Fibroblast of peridontal ligament (primary cell): Measurements from ENCODE around the gene AOPEP.

Source experiments
- DNase-seq: peaks from one replicate; pipeline ENCODE4 v3.0.0-alpha.2; 2010; ENCODE audit errors: extremely low read depth

AOPEP gene

GRCh38 chr9:94918038-94918753, 191.7 kb downstream of the AOPEP start:
- no peak for DNase-seq

DNA sequence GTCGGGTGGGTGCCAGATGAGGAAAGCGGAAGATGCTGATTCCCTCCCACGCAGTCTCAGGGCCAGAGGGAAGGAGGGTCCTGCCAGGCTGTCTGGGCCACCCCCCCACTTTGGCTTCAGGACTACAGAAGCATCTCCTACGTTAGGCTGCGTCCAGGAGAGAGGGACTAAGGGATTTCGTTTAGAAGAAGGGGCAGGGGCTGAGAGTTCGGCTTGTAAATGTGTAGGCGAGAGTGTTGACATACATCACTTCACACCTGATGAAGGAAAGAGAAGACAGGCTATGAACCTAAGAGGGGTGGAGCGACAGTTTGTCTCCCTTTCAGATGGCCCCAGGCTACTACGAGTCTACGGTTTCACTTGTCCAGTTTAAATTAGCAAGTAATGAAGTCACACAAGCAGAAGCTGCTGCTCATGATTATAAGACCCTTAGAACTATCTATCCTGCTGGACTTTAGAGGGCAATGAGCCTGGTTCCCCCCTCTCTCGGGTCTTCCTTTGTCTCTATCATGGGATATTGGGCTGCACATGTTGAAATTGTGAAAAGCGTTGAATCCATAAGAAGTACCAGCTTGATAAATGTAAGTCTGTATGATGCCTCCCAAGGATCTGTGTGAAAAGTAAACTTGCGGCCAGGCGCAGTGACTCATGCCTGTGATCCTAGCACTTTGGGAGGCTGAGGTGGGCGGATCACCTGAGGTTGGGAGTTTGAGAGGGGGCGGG, 193.0 kb downstream of the AOPEP start:
- DNase-seq: no peak

DNA sequence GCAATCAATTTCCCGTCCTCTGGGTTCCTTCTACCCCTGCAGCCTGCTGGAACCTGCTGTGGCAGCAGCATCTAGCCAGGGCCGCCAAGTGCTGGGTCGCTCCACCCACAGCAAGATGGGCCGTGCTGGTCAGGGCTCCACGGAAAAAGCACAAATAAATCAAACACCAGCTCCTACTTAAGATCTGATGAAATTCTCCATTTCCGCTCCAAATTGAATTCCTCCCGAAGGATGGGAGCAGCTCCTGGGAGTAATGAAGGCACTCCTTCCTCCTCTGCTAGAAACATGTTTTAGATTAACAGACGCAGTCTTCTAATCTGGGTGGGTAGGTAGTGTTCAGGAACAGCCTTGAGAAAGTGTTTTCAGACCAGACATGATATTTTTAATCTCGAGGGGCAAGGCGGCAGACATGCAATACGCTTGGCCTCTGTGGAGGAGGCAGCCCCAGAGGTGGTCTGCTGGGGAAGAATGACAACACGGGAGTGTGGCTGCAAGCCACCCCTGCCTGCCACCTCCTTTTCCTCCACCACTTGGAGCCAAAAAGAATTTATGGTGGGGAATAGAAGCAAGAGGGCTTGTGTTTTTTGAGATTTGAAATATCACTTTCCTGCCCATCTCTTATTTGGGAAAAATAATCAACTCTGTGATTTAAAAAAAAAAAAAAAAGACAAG, 194.1 kb downstream of the AOPEP start:
- DNase-seq: peak; percentile 48

DNA sequence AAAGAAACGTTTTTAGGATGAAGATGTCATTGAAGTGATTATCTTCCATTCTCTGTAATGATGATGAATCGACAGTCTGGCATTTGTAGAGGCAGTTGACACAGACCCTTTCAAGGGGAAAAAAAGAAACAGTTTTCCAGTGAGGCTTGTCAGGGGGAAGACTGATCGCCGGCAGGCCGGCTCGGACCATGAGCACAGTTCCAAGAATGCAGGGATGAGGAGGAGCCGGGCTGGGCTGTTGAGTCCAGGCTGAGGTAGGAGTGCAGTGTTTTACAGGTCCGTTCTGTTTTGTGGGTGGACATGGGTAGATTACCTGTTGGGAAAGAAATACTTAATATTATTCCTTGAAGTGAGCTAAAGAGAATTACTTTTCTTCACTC, 194.6 kb downstream of the AOPEP start:
- DNase-seq: peak; percentile 58

- DNase-seq: no peak
Measured at GRCh38 chr9:94921656-94922055, 195.2 kb downstream of the AOPEP start.

DNA sequence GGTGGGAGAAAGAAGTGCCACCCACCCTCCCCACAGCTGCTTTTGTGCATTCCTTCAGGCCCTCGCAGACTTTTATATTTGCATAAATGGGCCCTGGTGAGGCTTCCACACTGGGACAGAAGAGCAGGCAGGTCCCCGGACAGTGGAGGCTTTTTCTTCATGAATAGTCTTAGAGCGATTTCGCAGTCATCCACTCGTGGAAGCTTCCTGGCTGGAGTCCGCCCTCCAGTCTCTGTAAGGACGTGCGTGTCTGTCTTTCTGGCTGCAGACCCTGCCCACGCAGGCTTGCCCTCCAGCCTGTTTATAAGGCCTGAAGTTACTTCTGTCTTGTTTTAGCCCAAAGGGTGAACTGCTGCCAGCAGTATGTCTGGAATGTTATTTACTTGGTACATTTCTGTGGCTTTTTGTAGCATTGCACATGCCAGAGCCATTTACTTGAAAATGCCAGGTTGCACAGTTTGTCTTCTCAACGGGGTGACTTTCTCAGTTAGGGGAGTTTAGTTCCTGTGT, 195.7 kb downstream of the AOPEP start:
- peak; percentile 97 for DNase-seq

DNA sequence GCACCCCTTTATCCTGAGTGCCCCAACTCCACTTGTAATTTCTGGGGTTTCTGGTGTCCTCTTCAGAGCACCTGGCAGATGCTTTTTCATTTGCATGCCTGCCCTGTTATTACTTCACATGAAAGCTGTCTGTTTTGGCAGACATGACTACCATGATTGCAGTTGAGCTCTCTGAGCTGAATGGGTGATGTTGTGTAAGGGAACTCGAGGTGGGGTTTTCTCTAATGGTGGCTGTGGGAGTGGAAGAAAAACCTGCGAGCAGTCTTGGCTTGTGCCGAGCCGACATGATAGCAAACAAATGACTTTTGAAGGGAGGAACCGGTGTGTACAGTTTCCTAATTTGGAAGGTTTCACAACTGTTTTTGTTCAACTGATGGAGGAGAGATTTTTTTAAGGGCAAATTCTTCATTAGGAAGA, 196.2 kb downstream of the AOPEP start:
- DNase-seq: peak; percentile 74

GRCh38 chr9:94923326-94924089, 197.0 kb downstream of the AOPEP start:
- DNase-seq: no peak

- DNase-seq: no peak
Measured at GRCh38 chr9:94925751-94926430, 199.4 kb downstream of the AOPEP start.

DNA sequence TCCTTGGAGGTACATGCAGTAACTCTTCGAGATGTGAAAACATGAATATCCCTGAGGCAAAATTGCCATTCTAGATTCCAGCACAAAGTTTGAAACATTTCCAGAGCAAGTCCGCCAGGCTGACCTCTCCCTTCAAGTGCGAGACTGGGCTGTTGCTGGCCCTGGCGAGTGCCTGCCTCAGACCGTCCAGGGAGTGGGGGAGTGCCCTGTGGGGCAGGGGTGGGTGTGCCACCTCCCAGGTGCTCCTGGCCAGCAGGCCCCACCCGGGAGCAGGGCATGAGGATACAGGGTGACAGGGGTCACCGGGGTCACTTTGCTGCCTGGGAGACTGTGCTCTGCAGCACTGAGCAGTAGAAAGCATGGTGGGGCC, 199.9 kb downstream of the AOPEP start:
- DNase-seq: no peak

DNA sequence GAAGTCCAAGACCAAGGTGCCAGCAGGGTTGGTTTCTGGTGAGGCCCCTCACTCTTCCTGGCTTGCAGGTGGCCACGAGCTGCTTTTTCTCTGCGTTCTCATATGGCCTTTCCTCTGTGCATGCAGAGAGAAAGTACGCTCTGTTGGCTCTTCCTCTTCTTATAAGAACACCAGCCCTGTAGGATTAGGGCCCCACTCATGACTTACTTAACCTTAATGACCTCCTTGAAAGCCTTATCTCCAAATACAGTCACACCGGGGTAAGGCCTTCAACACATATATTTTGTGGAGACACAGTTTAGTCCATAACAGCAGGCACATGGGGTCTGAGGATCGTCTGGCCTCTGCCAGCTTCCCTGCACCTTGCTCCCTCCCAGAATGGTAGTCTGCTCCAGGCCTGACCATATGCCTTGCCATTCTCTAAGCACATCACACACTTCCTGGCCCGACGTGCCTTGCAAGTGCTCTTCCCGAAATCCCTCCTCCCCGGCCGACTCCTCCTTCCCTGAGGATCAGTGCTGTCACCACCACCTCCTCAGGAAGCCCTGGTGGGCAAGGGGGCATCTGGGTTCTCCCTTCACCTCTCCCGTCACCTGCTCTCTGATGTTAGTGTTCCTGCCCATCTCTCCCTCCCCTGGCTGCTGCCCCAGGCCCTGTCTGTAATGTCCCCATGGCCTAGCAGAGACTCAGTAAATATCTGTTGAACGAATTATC, 200.7 kb downstream of the AOPEP start:
- DNase-seq: no peak

DNA sequence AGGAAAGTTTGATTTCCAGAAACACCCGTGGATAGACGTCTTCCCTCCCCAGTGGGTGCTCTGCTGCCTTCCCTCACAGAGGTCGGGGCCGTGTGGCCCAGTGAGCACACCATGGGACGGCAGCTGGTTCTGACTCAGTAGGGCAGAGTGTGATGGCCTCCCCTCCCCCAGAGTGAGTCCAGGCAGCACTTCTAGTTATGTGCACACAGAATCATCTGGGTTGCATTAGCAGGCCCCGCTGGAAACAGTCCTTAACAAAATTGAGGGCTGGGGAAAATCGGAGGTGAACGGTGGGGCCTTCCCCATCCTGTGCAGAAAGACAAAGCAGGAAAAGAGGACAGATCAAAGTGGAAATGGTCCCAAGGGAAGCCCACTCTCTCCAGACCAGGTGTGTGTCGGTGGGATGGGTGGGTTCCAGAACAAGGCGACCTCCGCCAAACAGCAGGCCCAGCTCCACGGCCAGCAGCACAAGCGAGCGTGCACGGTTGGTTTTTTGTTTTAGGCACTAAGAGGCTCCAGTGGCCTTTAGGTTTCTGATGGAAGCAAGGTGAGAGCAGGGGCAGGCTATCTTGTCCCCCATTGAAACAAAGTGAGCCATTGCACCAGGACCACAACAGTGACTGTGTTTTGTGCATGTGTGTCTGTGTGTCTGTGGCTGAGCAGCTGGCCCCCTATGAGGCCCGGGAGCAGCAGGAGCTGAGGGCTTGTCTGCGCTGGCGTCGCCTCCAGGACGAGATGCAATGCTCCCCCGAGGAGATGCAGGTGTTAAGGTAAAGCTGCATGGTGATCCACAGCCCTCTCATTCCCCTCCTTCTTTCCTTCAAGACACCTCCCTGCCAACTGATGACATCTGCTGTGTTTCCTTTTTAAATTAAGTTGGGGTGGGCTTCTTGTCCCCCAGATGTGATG, 201.5 kb downstream of the AOPEP start:
- DNase-seq: peak; percentile 42

DNA sequence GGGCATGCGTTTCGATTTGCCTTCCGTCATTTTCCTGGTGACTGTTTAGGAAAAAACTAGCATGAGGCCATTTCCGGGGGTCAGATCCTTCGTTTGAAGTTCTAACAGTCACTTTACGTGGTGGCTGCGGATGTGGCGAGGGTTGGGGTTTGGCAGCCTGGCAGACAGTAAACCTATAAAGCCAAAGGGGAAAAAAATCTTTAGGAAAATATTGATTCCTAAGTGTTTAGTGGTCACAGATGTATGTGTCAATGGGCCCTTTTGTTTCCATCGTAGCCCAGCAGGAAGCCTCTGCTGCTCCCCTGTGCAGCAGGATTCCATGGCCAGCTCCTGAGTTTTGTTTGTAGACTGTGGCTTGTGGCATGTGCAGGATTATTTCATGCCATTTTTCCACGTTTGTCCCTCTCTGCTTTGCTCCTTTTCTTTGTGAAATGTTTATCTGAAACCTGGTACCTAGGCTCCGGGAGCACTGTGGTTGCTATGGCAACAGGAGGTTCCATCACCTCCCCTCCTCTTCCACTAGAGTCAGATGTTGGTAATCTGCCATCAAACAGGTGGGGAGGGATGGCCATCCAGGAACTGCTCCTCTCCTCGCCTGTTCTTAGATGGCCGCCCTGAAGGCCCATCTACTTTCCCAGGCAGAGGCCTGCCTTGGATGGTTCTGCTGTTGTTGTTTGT, 202.3 kb downstream of the AOPEP start:
- DNase-seq: no peak

- DNase-seq: peak; percentile 58
Measured at GRCh38 chr9:94929369-94929756, 202.9 kb downstream of the AOPEP start.

GRCh38 chr9:94931036-94931633, 204.6 kb downstream of the AOPEP start:
- DNase-seq: no peak

DNA sequence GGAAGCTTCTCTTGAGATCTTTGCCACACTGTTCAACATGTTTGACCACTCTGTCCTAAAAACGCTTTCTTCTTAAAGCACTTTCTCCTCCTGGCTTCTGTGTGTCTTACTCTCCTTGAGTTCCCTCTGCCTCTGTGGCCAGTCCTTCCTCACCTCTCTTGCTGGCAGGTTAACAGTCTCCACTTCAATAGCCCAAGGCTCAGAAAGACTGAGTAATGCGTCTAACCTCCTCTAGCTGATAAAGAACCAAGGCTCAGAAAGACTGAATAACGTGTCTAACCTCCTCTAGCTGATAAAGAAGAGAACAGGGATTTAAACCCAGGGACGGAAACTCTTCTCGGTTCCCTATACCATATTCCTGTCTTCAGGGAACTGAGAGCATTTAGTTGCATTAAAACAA, 205.2 kb downstream of the AOPEP start:
- DNase-seq: no peak

GRCh38 chr9:94932652-94933510, 206.4 kb downstream of the AOPEP start:
- no peak for DNase-seq

- peak; percentile 59 for DNase-seq
Measured at GRCh38 chr9:94933511-94933828, 207.0 kb downstream of the AOPEP start.
